H1 (cell line): Measurements from ENCODE around the gene PKP3. TPM values are rescaled to one million over a fixed set of nuclear protein-coding genes. Genes with fewer than 3 reads are reported as not detected.

ENCODE experiments used
- CTCF ChIA-PET: fragments of 300-600 bp; sonication (Branson Sonifier 250); formaldehyde crosslinking; loops from one replicate; lab custom pipeline; 2021; ENCODE audit not compliant: partially characterized antibody; lab: Charles Lee
- POLR2A ChIA-PET: fragments of 300-600 bp; sonication (Branson Sonifier 250); formaldehyde crosslinking; loops from one replicate; lab custom pipeline; 2021; ENCODE audit warnings: inconsistent platforms; ENCODE audit not compliant: partially characterized antibody; lab: Charles Lee
- DNase-seq, 2 experiments: peaks; one replicate each; pipeline versions ENCODE4 v3.0.0 to v3.0.0-alpha.2; 2010 to 2022; ENCODE audit warnings: low spot score in 2 of 2, low read depth in 1 of 2, mixed read lengths in 1 of 2
- FAIRE-seq: peaks from 2 replicates; lab custom pipeline; 2011; peaks lifted over from hg19 to GRCh38; lab: Jason Lieb, UNC
- H2AFZ ChIP-seq: 2 replicates; pipeline ENCODE4 v1.8.1; 2012; ENCODE audit warnings: low read length, inconsistent platforms
- H2AK5ac ChIP-seq: 2 replicates; pipeline ENCODE4 v1.6.1; 2013; ENCODE audit warnings: low read depth, low read length
- H2BK120ac ChIP-seq: replicated peaks from 2 replicates; pipeline ENCODE3; 2013; ENCODE audit warnings: low read depth, low read length, inconsistent platforms
- H2BK12ac ChIP-seq: 2 replicates; pipeline ENCODE4 v1.6.1; 2013; ENCODE audit warnings: low read depth, low read length
- H2BK15ac ChIP-seq: 2 replicates; pipeline ENCODE4 v1.6.1; 2013; ENCODE audit warnings: low read length
- H2BK20ac ChIP-seq: 2 replicates; pipeline ENCODE4 v1.6.1; 2013; ENCODE audit warnings: low read length
- H2BK5ac ChIP-seq: 2 replicates; pipeline ENCODE4 v1.6.1; 2013; ENCODE audit warnings: low read depth, low read length
- H3K14ac ChIP-seq: 2 replicates; pipeline ENCODE4 v1.6.1; 2013; ENCODE audit warnings: inconsistent platforms; ENCODE audit not compliant: insufficient read length
- H3K18ac ChIP-seq: 2 replicates; pipeline ENCODE4 v1.6.1; 2013; ENCODE audit warnings: low read length; ENCODE audit errors: extremely low read depth
- H3K23ac ChIP-seq: 2 replicates; pipeline ENCODE4 v1.6.1; 2013; ENCODE audit warnings: inconsistent platforms; ENCODE audit not compliant: insufficient read length
- H3K23me2 ChIP-seq: 2 replicates; pipeline ENCODE4 v1.6.1; 2013; ENCODE audit warnings: low read depth, low read length
- H3K27ac ChIP-seq: 2 replicates; pipeline ENCODE4 v1.6.1; 2011; ENCODE audit warnings: low read depth, low read length, inconsistent platforms
- H3K27me3 ChIP-seq, 4 experiments: replicated peaks in 1 of 4; 1 replicate in 1 of 4; 2 replicates in 3 of 4; pipeline versions ENCODE4 v1.6.1 to v1.8.1; 2011 to 2013; ENCODE audit warnings: low read length in 3 of 4, mild to moderate bottlenecking in 3 of 4, inconsistent platforms in 2 of 4, mixed read lengths in 2 of 4, moderate library complexity in 1 of 4; ENCODE audit not compliant: control insufficient read depth in 3 of 4, insufficient read depth in 3 of 4; ENCODE audit errors: extremely low read depth in 1 of 4
- H3K36me3 ChIP-seq, 4 experiments: 2 replicates each; pipeline versions ENCODE4 v1.6.1 to v1.8.1; 2011 to 2013; ENCODE audit warnings: mild to moderate bottlenecking in 4 of 4, low read length in 3 of 4, moderate library complexity in 2 of 4, control low read depth in 1 of 4, inconsistent platforms in 1 of 4; ENCODE audit not compliant: insufficient read depth in 4 of 4, control insufficient read depth in 2 of 4
- H3K4ac ChIP-seq: replicated peaks from 2 replicates; pipeline ENCODE3; 2013; ENCODE audit warnings: low read length, low read depth, mixed read lengths, inconsistent platforms; ENCODE audit not compliant: insufficient read length
- H3K4me1 ChIP-seq, 4 experiments: replicated peaks in 1 of 4; 1 replicate in 1 of 4; 2 replicates in 3 of 4; pipeline versions ENCODE4 v1.6.1 to v1.8.1; 2011 to 2013; ENCODE audit warnings: low read length in 3 of 4, inconsistent platforms in 2 of 4, mixed read lengths in 1 of 4; ENCODE audit not compliant: insufficient read depth in 4 of 4, control insufficient read depth in 3 of 4
- H3K4me2 ChIP-seq, 2 experiments: 2 replicates each; pipeline versions ENCODE4 v1.6.1 to v1.8.1; 2011 to 2013; ENCODE audit warnings: low read depth in 2 of 2, low read length in 2 of 2, control low read depth in 1 of 2, inconsistent platforms in 1 of 2, mild to moderate bottlenecking in 1 of 2; ENCODE audit not compliant: insufficient read depth in 1 of 2
- H3K4me3 ChIP-seq, 4 experiments: fragments of 200-600, 300-600 bp in 1 of 4; sonication (generic), shearing (Covaris generic), sonication (Bioruptor Twin) in 1 of 4; 2 replicates each; pipeline versions ENCODE4 v1.5.1 to v1.8.1; 2011 to 2016; ENCODE audit warnings: low read length in 4 of 4, low read depth in 3 of 4, control low read depth in 2 of 4, inconsistent platforms in 2 of 4, mild to moderate bottlenecking in 2 of 4, mixed read lengths in 1 of 4, moderate library complexity in 1 of 4; ENCODE audit not compliant: insufficient read depth in 2 of 4; ENCODE audit errors: extremely low read depth in 1 of 4
- H3K56ac ChIP-seq: replicated peaks from 2 replicates; pipeline ENCODE3; 2013; ENCODE audit warnings: low read depth, mild to moderate bottlenecking, mixed read lengths, low read length, inconsistent platforms; ENCODE audit not compliant: insufficient read length
- H3K79me1 ChIP-seq: 2 replicates; pipeline ENCODE4 v1.6.1; 2013; ENCODE audit warnings: low read depth, low read length, control low read depth
- H3K79me2 ChIP-seq, 2 experiments: 2 replicates each; pipeline versions ENCODE4 v1.6.1 to v1.8.1; 2012 to 2013; ENCODE audit warnings: low read length in 2 of 2, mild to moderate bottlenecking in 2 of 2, inconsistent platforms in 1 of 2; ENCODE audit not compliant: insufficient read depth in 2 of 2, control insufficient read depth in 1 of 2
- H3K9ac ChIP-seq, 4 experiments: replicated peaks in 1 of 4; 1 replicate in 1 of 4; 2 replicates in 3 of 4; pipeline versions ENCODE4 v1.6.1 to v1.8.1; 2011 to 2013; ENCODE audit warnings: low read depth in 3 of 4, low read length in 3 of 4, control low read depth in 2 of 4, mild to moderate bottlenecking in 2 of 4, moderate library complexity in 2 of 4, inconsistent platforms in 1 of 4; ENCODE audit errors: extremely low read depth in 1 of 4
- H3K9me3 ChIP-seq, 2 experiments: 2 replicates each; pipeline versions ENCODE4 v1.6.1 to v1.8.1; 2012 to 2013; ENCODE audit warnings: mild to moderate bottlenecking in 2 of 2, moderate library complexity in 2 of 2, control low read depth in 1 of 2, inconsistent platforms in 1 of 2, low read depth in 1 of 2, low read length in 1 of 2, mixed read lengths in 1 of 2; ENCODE audit not compliant: insufficient read depth in 2 of 2
- H4K20me1 ChIP-seq, 2 experiments: replicated peaks in 1 of 2; 2 replicates each; pipeline versions ENCODE3 to v1.8.1; 2011 to 2013; ENCODE audit warnings: inconsistent platforms in 2 of 2, low read length in 2 of 2, mild to moderate bottlenecking in 1 of 2; ENCODE audit not compliant: insufficient read depth in 2 of 2, control insufficient read depth in 1 of 2
- H4K5ac ChIP-seq: 2 replicates; pipeline ENCODE4 v1.6.1; 2013; ENCODE audit warnings: low read length, low read depth, mixed read lengths, inconsistent platforms; ENCODE audit not compliant: insufficient read length
- H4K8ac ChIP-seq: 2 replicates; pipeline ENCODE4 v1.8.0; 2013; ENCODE audit warnings: mild to moderate bottlenecking, moderate library complexity, low read length, inconsistent platforms; ENCODE audit not compliant: insufficient read depth; ENCODE audit errors: extremely low read depth
- H4K91ac ChIP-seq: replicated peaks from 2 replicates; pipeline ENCODE3; 2013; ENCODE audit warnings: low read length, mixed read lengths, inconsistent platforms; ENCODE audit not compliant: insufficient read length
- BRCA1 ChIP-seq: IDR thresholded peaks from 2 replicates; pipeline ENCODE4 v1.6.1; 2012; ENCODE audit warnings: low read depth, low read length, improper control_type of control experiment
- CEBPB ChIP-seq: IDR thresholded peaks from 2 replicates; pipeline ENCODE4 v1.6.1; 2012; ENCODE audit warnings: low read depth, low read length
- KDM4A ChIP-seq: IDR thresholded peaks from one replicate; pipeline ENCODE4 v1.7.1; 2012; ENCODE audit warnings: low read depth, mild to moderate bottlenecking, moderate library complexity, low read length, inconsistent platforms; ENCODE audit not compliant: severe bottlenecking
- MAFK ChIP-seq: IDR thresholded peaks from 2 replicates; pipeline ENCODE4 v1.6.1; 2012; ENCODE audit warnings: low read depth, mild to moderate bottlenecking, improper control_type of control experiment, low read length
- MAX ChIP-seq: IDR thresholded peaks from 2 replicates; pipeline ENCODE4 v1.6.1; 2012; ENCODE audit warnings: inconsistent platforms
- NRF1 ChIP-seq: IDR thresholded peaks from 2 replicates; pipeline ENCODE4 v1.6.1; 2011; ENCODE audit warnings: mild to moderate bottlenecking, low read depth, low read length, improper control_type of control experiment
- RBBP5 ChIP-seq: IDR thresholded peaks from 2 replicates; pipeline ENCODE4 v1.7.1; 2012; ENCODE audit warnings: low read depth, mild to moderate bottlenecking, inconsistent platforms, low read length, moderate library complexity, borderline replicate concordance
- RFX5 ChIP-seq: IDR thresholded peaks from 2 replicates; pipeline ENCODE4 v1.6.1; 2011; ENCODE audit warnings: low read depth, low read length, improper control_type of control experiment, borderline replicate concordance
- SIX5 ChIP-seq: IDR thresholded peaks from 2 replicates; pipeline ENCODE4 v1.6.1; 2011; ENCODE audit warnings: mild to moderate bottlenecking, low read depth, low read length
- SUZ12 ChIP-seq: fragments of 200-600 bp; sonication (generic); IDR thresholded peaks from 2 replicates; pipeline ENCODE4 v1.6.1; 2012; ENCODE audit warnings: mild to moderate bottlenecking, inconsistent platforms, low read length, moderate library complexity, mixed read lengths
- ZNF274 ChIP-seq: IDR thresholded peaks from 2 replicates; pipeline ENCODE4 v1.7.0; 2012; ENCODE audit warnings: low read length, borderline replicate concordance; ENCODE audit errors: extremely low read depth
- WGBS, 2 experiments: shearing (Covaris generic) in 1 of 2; methylation state at CpG; one replicate each; pipeline versions ENCODE4 v1.1.6 to v1.1.7; 2013 to 2015; ENCODE audit warnings: low lambda C conversion rate in 2 of 2, mixed read lengths in 2 of 2, inconsistent platforms in 1 of 2, low coverage in 1 of 2, missing lambda C conversion rate in 1 of 2; ENCODE audit not compliant: insufficient replicate concordance in 2 of 2, insufficient coverage in 1 of 2, insufficient read length in 1 of 2; ENCODE audit errors: extremely low coverage in 1 of 2, missing lambda C conversion rate in 1 of 2; 5-methylcytosine and 5-hydroxymethylcytosine counted together
- polyA plus RNA-seq, 7 experiments: library from polyadenylated mRNA; depleted of rRNA in 3 of 7; stranded (reverse) in 5 of 7; unstranded in 2 of 7; fragments of >200 nt in 5 of 7; fragments of 200-250 nt in 2 of 7; gene quantifications; 1 replicate in 5 of 7; 2 replicates in 1 of 7; 4 replicates in 1 of 7; pipeline versions ENCODE4 v1.2.1 to v1.2.3, GENCODE V29; 2011 to 2013; ENCODE audit warnings: missing spikeins in 2 of 7, mixed read lengths in 2 of 7
- total RNA-seq: library from RNA; stranded (reverse); fragmentation: NEBNext Ultra II Directional; extraction: Animal tissue kit (Norgen Biotek cat#: 25700); gene quantifications from 2 replicates; pipeline ENCODE4 v1.2.1, GENCODE V29; 2021

Gene PKP3
- total and polyA plus RNA-seq, 2 of the 8 experiments (the other 6 are each of a cell fraction or from before 2014, with no cell fraction given), result 16.7 to 28.7 TPM

- DNase-seq, result no peak
- 91% methylated on average over 34 of the region's 34 CpGs; no CpG with 5 or more reads in 1 of the 2 experiments for WGBS, 2 experiments
- H3K4me1 ChIP-seq, result peaks cover 4 to 8% (median 6%) of the 10 kb centered on the region in 4 experiments
Observed at GRCh38 chr11:358129-358800, 35.7 kb upstream of the PKP3 start.

More at GRCh38 chr11:358129-358800, 35.7 kb upstream of the PKP3 start:
- Histone ChIP-seq H2AFZ (no peak overlapping the region), H3K79me1 (peaks cover 3% of the 10 kb centered on the region; the same call in 1 of the 2 replicates), H2BK15ac (no peak overlapping the region), H3K79me2 (peaks cover 0 to 6% of the 10 kb centered on the region in 2 experiments; a peak in 1 of 4 replicates), H4K91ac (no peak overlapping the region), H3K4ac (no peak overlapping the region), H2BK12ac (no peak overlapping the region), H3K23me2 (peaks cover 20% of the 10 kb centered on the region), H2AK5ac (no peak overlapping the region), H2BK20ac (no peak overlapping the region), H3K36me3 (peaks cover 0 to 13% (median 0%) of the 10 kb centered on the region in 4 experiments; a peak in 1 of 8 replicates), H3K4me2 (no peak overlapping the region; a peak in 1 of 4 replicates), H3K14ac (no peak overlapping the region), H4K8ac (no peak overlapping the region), H4K5ac (no peak overlapping the region), H3K18ac (no peak overlapping the region; the same call in 1 of the 2 replicates), H3K4me3 (no peak overlapping the region), H4K20me1 (peaks cover 0 to 16% of the 10 kb centered on the region in 2 experiments), H3K9ac (no peak overlapping the region), H3K23ac (no peak overlapping the region), H3K9me3 (peaks cover 18 to 31% of the 10 kb centered on the region in 2 experiments), H2BK120ac (no peak overlapping the region), H3K27me3 (no peaks in the 10 kb centered on the region), H2BK5ac (no peak overlapping the region), H3K27ac (no peak overlapping the region), H3K56ac (no peak overlapping the region)
- no peak for FAIRE-seq
- POLR2A ChIA-PET, result interaction anchor here (0.6 kb wide), 1 partner anchor 114 kb away, joined by 3 read pairs; no protein-coding TSS in a partner anchor
- TF ChIP-seq KDM4A (no peak), BRCA1 (no peak), NRF1 (no peak), MAX (no peak), RFX5 (no peak), RBBP5 (no peak), CEBPB (no peak), SUZ12 (no peak), SIX5 (no peak), ZNF274 (no peak), MAFK (no peak)
- CTCF ChIA-PET, result interaction anchor here (0.9 to 13.4 kb wide), 5 partner anchors 41 to 107 kb away, joined by 3 to 212 read pairs (median 5); partner anchors contain the start of gene IFITM2
